ENCODE measurements around the gene NEURL4. TPM values are rescaled to one million over a fixed set of nuclear protein-coding genes. Genes with fewer than 3 reads are reported as not detected.

Gene NEURL4
- total and polyA plus RNA-seq, 5 experiments from 2014 or later: 0.90 to 82.7 (median 2.7) TPM

GRCh38 chr17:7311110-7311705 is 17.9 kb downstream of the NEURL4 start:
- DNase-seq (no peak), ATAC-seq (no peak)
- POLR2A ChIA-PET: interaction anchor here (2.9 to 14.2 kb wide), 4 partner anchors 10 to 39 kb away, joined by 11 to 168 read pairs (median 84); partner anchors contain the start of genes ACAP1 and NEURL4
- Mint-ChIP-seq H3K9me3 (no peaks in the 10 kb centered on the region), H3K27me3 (peaks cover 0 to 4% (median 0%) of the 10 kb centered on the region in 5 donors), H3K36me3 (peaks cover 17 to 62% (median 27%) of the 10 kb centered on the region in 3 donors), H3K4me1 (peaks cover 37 to 73% (median 66%) of the 10 kb centered on the region in 4 donors), H3K27ac (peak overlapping the region; percentile 19 to 100 (median 99)), H3K4me3 (peak overlapping the region in 8 of 10 donors; percentile 18 to 93 (median 71))

GRCh38 chr17:7309628-7310027 is 19.5 kb downstream of the NEURL4 start:
- peaks cover 17 to 59% (median 27%) of the 10 kb centered on the region in 3 donors for H3K36me3 Mint-ChIP-seq

GRCh38 chr17:7308625-7309433 is 20.3 kb downstream of the NEURL4 start:
- peaks cover 0 to 4% (median 0%) of the 10 kb centered on the region in 5 donors for H3K27me3 Mint-ChIP-seq

More at GRCh38 chr17:7309628-7310027, 19.5 kb downstream of the NEURL4 start:
- Mint-ChIP-seq H3K4me1 (peaks cover 31 to 65% (median 60%) of the 10 kb centered on the region in 4 donors), H3K27ac (peak overlapping the region; percentile 95 to 100 (median 99)), H3K9me3 (no peaks in the 10 kb centered on the region), H3K4me3 (peak overlapping the region; percentile 90 to 99 (median 96)), H3K27me3 (peaks cover 0 to 4% (median 0%) of the 10 kb centered on the region in 5 donors)
- no peak for DNase-seq
- POLR2A ChIA-PET: interaction anchor here (0.6 to 14.2 kb wide), 14 partner anchors 8 to 263 kb away, joined by 3 to 168 read pairs (median 4); partner anchors contain the start of genes ACAP1, NEURL4, SLC2A4 and TMEM102
- ATAC-seq: no peak

GRCh38 chr17:7307686-7308624 is 21.2 kb downstream of the NEURL4 start:
- POLR2A ChIA-PET: interaction anchor here (0.6 to 14.2 kb wide), 18 partner anchors 12 to 378 kb away, joined by 3 to 168 read pairs (median 4); partner anchors contain the start of genes ACAP1, NEURL4, PHF23 and PLSCR3
- no peaks in the 10 kb centered on the region for H3K9me3 Mint-ChIP-seq
- H3K27me3 Mint-ChIP-seq: peaks cover 0 to 4% (median 0%) of the 10 kb centered on the region in 5 donors
- peak overlapping the region; percentile 90 to 99 (median 96) for H3K4me3 Mint-ChIP-seq
- ATAC-seq (peak; percentile 2 to 4), DNase-seq (peak in 9 of 10 donors; percentile 41 to 81 (median 62))
- peaks cover 25 to 49% (median 45%) of the 10 kb centered on the region in 4 donors for H3K4me1 Mint-ChIP-seq
- H3K27ac Mint-ChIP-seq: peak overlapping the region; percentile 96 to 100 (median 99)
- peaks cover 17 to 45% (median 24%) of the 10 kb centered on the region in 3 donors for H3K36me3 Mint-ChIP-seq

More at GRCh38 chr17:7308625-7309433, 20.3 kb downstream of the NEURL4 start:
- Mint-ChIP-seq H3K27ac (peak overlapping the region; percentile 95 to 100 (median 99)), H3K4me3 (peak overlapping the region; percentile 90 to 99 (median 96)), H3K36me3 (peaks cover 17 to 54% (median 27%) of the 10 kb centered on the region in 3 donors), H3K4me1 (peaks cover 26 to 57% (median 54%) of the 10 kb centered on the region in 4 donors), H3K9me3 (no peaks in the 10 kb centered on the region)
- DNase-seq: peak; percentile 64 to 95 (median 90)
- POLR2A ChIA-PET: interaction anchor here (0.6 to 14.2 kb wide), 23 partner anchors 9 to 377 kb away, joined by 3 to 168 read pairs (median 4); partner anchors contain the start of genes ACAP1, NEURL4, PHF23 and PLSCR3
- ATAC-seq: peak; percentile 26 to 40

GRCh38 chr17:7306911-7307685 is 22.0 kb downstream of the NEURL4 start, which contains the start of gene EIF5A:
TSS of gene EIF5A (plus strand) at chr17:7307628. CDS start at chr17:7309636, 2,008 bp downstream.
- Mint-ChIP-seq H3K4me3 (peak within 1 kb of the TSS; percentile 90 to 99 (median 96)), H3K36me3 (peaks cover 17 to 36% (median 24%) of the 10 kb centered on the region in 3 donors), H3K9me3 (no peaks in the 10 kb centered on the region), H3K4me1 (peaks cover 23 to 40% (median 37%) of the 10 kb centered on the region in 4 donors), H3K27me3 (peaks cover 0 to 4% (median 0%) of the 10 kb centered on the region in 5 donors), H3K27ac (peak within 1 kb of the TSS; percentile 96 to 100 (median 99))
- ATAC-seq (peak; percentile 68 to 70), DNase-seq (peak; percentile 98 to 100 (median 100))
- POLR2A ChIA-PET: interaction anchor here (0.7 to 14.2 kb wide), 4 partner anchors 8 to 852 kb away, joined by 4 to 168 read pairs (median 10); partner anchors contain the start of genes ACAP1, GPS2 and NEURL4

GRCh38 chr17:7304179-7304578 is 25.0 kb downstream of the NEURL4 start:
- H3K4me1 Mint-ChIP-seq: peaks cover 5 to 14% (median 9%) of the 10 kb centered on the region in 4 donors
- ATAC-seq: no peak
- peak overlapping the region in 1 of 10 donors; percentile 28 for H3K4me3 Mint-ChIP-seq

GRCh38 chr17:7296189-7296861 is 32.8 kb downstream of the NEURL4 start:
- POLR2A ChIA-PET: interaction anchor here (0.6 to 2.0 kb wide), 17 partner anchors 9 to 250 kb away, joined by 3 to 12 read pairs (median 6); partner anchors contain the start of genes ACAP1, NEURL4 and SLC2A4
- peak; percentile 11 to 21 for ATAC-seq
- H3K27me3 Mint-ChIP-seq: peaks cover 0 to 19% (median 7%) of the 10 kb centered on the region in 5 donors

More at GRCh38 chr17:7304179-7304578, 25.0 kb downstream of the NEURL4 start:
- Mint-ChIP-seq H3K27ac (peak overlapping the region in 2 of 10 donors; percentile 13 to 57), H3K27me3 (peaks cover 0 to 4% (median 3%) of the 10 kb centered on the region in 5 donors), H3K36me3 (peaks cover 2 to 8% (median 6%) of the 10 kb centered on the region in 3 donors), H3K9me3 (no peaks in the 10 kb centered on the region)
- POLR2A ChIA-PET: no interaction called here
- DNase-seq: no peak

GRCh38 chr17:7295230-7296180 is 33.6 kb downstream of the NEURL4 start:
- Mint-ChIP-seq H3K4me1 (peaks cover 10 to 24% (median 20%) of the 10 kb centered on the region in 4 donors), H3K36me3 (no peaks in the 10 kb centered on the region), H3K27me3 (peaks cover 0 to 19% (median 7%) of the 10 kb centered on the region in 5 donors), H3K9me3 (no peaks in the 10 kb centered on the region), H3K27ac (peak overlapping the region in 4 of 10 donors; percentile 54 to 87 (median 68)), H3K4me3 (peak overlapping the region; percentile 75 to 96 (median 86))
- ATAC-seq (peak; percentile 10 to 24), DNase-seq (no peak)
- POLR2A ChIA-PET: interaction anchor here (0.6 to 2.0 kb wide), 14 partner anchors 8 to 250 kb away, joined by 3 to 12 read pairs (median 6); partner anchors contain the start of genes ACAP1, NEURL4 and SLC2A4

More at GRCh38 chr17:7296189-7296861, 32.8 kb downstream of the NEURL4 start:
- Mint-ChIP-seq H3K27ac (peak overlapping the region in 2 of 10 donors; percentile 46 to 67), H3K4me1 (peaks cover 10 to 24% (median 20%) of the 10 kb centered on the region in 4 donors), H3K36me3 (no peaks in the 10 kb centered on the region), H3K9me3 (no peaks in the 10 kb centered on the region), H3K4me3 (peak overlapping the region; percentile 16 to 96 (median 83))
- peak; percentile 30 to 74 (median 58) for DNase-seq

GRCh38 chr17:7294614-7295153 is 34.5 kb downstream of the NEURL4 start, which contains the start of gene YBX2:
TSS of gene YBX2 (minus strand) at chr17:7294639. CDS start at chr17:7294500, 139 bp downstream.
- Mint-ChIP-seq H3K27me3 (peaks cover 0 to 17% (median 4%) of the 10 kb centered on the region in 5 donors), H3K27ac (peak within 1 kb of the TSS in 6 of 10 donors; percentile 51 to 87 (median 63)), H3K36me3 (no peaks in the 10 kb centered on the region), H3K4me3 (peak within 1 kb of the TSS; percentile 75 to 96 (median 86)), H3K4me1 (peaks cover 10 to 24% (median 20%) of the 10 kb centered on the region in 4 donors), H3K9me3 (no peaks in the 10 kb centered on the region)
- DNase-seq: peak; percentile 59 to 84 (median 62)
- ATAC-seq: peak; percentile 76
- POLR2A ChIA-PET: no interaction called here
